ENCODE measurements around the gene EHMT1. TPM values are rescaled to one million over a fixed set of nuclear protein-coding genes. Genes with fewer than 3 reads are reported as not detected.

EHMT1 gene
- total and polyA plus RNA-seq, 2 of the 8 experiments (the other 6 are each of a cell fraction or from before 2014, with no cell fraction given): 95.7 to 163 TPM

- Histone ChIP-seq H3K9me3 (ENCODE audit: insufficient read depth in 2 of 2, low read depth in 1 of 2, low read length in 1 of 2) (peaks cover 0 to 15% of the 10 kb centered on the region in 2 experiments; a peak in 1 of 4 replicates), H3K36me3 (ENCODE audit: control insufficient read depth in 2 of 4, insufficient read depth in 4 of 4, low read length in 3 of 4) (peaks cover 2 to 36% (median 17%) of the 10 kb centered on the region in 4 experiments; a peak in 6 of 8 replicates), H2BK20ac (ENCODE audit: low read length) (no peak overlapping the region), H3K79me2 (ENCODE audit: control insufficient read depth in 1 of 2, insufficient read depth in 2 of 2, low read length in 2 of 2) (peaks cover 5 to 52% of the 10 kb centered on the region in 2 experiments; a peak in 3 of 4 replicates), H2BK15ac (ENCODE audit: low read length) (no peak overlapping the region), H3K14ac (ENCODE audit: insufficient read length) (no peak overlapping the region), H4K91ac (replicated peaks; ENCODE audit: insufficient read length, low read length) (no peak overlapping the region), H3K23me2 (ENCODE audit: low read depth, low read length) (peaks cover 4% of the 10 kb centered on the region; the same call in 1 of the 2 replicates), H3K9ac (replicated peaks in 1 of 4; ENCODE audit: extremely low read depth in 1 of 4, low read depth in 3 of 4, low read length in 3 of 4) (no peak overlapping the region), H2AFZ (ENCODE audit: low read length) (no peak overlapping the region), H3K23ac (ENCODE audit: insufficient read length) (no peak overlapping the region), H4K5ac (ENCODE audit: insufficient read length, low read depth, low read length) (no peak overlapping the region), H2BK120ac (replicated peaks; ENCODE audit: low read depth, low read length) (no peak overlapping the region), H2BK5ac (ENCODE audit: low read depth, low read length) (no peak overlapping the region), H2BK12ac (ENCODE audit: low read depth, low read length) (no peak overlapping the region), H3K79me1 (ENCODE audit: low read depth, low read length) (peaks cover 8% of the 10 kb centered on the region; the same call in 1 of the 2 replicates), H3K27ac (ENCODE audit: low read depth, low read length) (no peak overlapping the region; the same call in 1 of the 2 replicates), H2AK5ac (ENCODE audit: low read depth, low read length) (no peak overlapping the region), H3K18ac (ENCODE audit: extremely low read depth, low read length) (no peak overlapping the region), H3K4me3 (ENCODE audit: extremely low read depth in 1 of 4, insufficient read depth in 2 of 4, low read depth in 3 of 4, low read length in 4 of 4) (no peak overlapping the region), H3K27me3 (replicated peaks in 1 of 4; ENCODE audit: control insufficient read depth in 3 of 4, extremely low read depth in 1 of 4, insufficient read depth in 3 of 4, low read length in 3 of 4) (no peaks in the 10 kb centered on the region), H3K4ac (replicated peaks; ENCODE audit: insufficient read length, low read depth, low read length) (no peak overlapping the region), H4K8ac (ENCODE audit: extremely low read depth, insufficient read depth, low read length) (no peak overlapping the region), H3K4me2 (ENCODE audit: insufficient read depth in 1 of 2, low read depth in 2 of 2, low read length in 2 of 2) (no peak overlapping the region), H3K56ac (replicated peaks; ENCODE audit: insufficient read length, low read depth, low read length) (no peak overlapping the region), H3K4me1 (replicated peaks in 1 of 4; ENCODE audit: control insufficient read depth in 3 of 4, insufficient read depth in 4 of 4, low read length in 3 of 4) (peaks cover 2 to 9% (median 5%) of the 10 kb centered on the region in 4 experiments; a peak in 5 of 7 replicates), H4K20me1 (replicated peaks in 1 of 2; ENCODE audit: control insufficient read depth in 1 of 2, insufficient read depth in 2 of 2, low read length in 2 of 2) (peaks cover 0 to 8% of the 10 kb centered on the region in 2 experiments)
- 92% methylated on average over 9 of the region's 9 CpGs; no CpG with 5 or more reads in 1 of the 2 experiments for WGBS, 2 experiments (ENCODE audit: extremely low coverage in 1 of 2, insufficient coverage in 1 of 2, insufficient read length in 1 of 2, insufficient replicate concordance in 2 of 2, low coverage in 1 of 2, low lambda C conversion rate in 2 of 2, missing lambda C conversion rate in 1 of 2)
- ChIA-PET CTCF (ENCODE audit: partially characterized antibody) (interaction anchor here (0.8 kb wide), 1 partner anchor 46 kb away, joined by 3 read pairs; no protein-coding TSS in a partner anchor), POLR2A (ENCODE audit: partially characterized antibody) (no interaction called here)
- no peak for FAIRE-seq
- no peak for TF ChIP-seq HDAC6 (IDR thresholded peaks at IDR 0.05; ENCODE audit: low read depth, low read length)
- TF ChIP-seq SP1 (IDR thresholded peaks at IDR 0.05; ENCODE audit: low read depth, low read length): no peak
- no peak for TF ChIP-seq JUN (IDR thresholded peaks at IDR 0.05; ENCODE audit: low read depth, low read length)
- no peak for TF ChIP-seq EP300 (IDR thresholded peaks at IDR 0.05; ENCODE audit: borderline replicate concordance in 1 of 2, low read depth in 2 of 2, low read length in 2 of 2)
- no peak for TF ChIP-seq SP4 (IDR thresholded peaks at IDR 0.05; ENCODE audit: low read length)
- TF ChIP-seq BCL11A (IDR thresholded peaks at IDR 0.05; ENCODE audit: low read depth in 2 of 2, low read length in 2 of 2): no peak
- TF ChIP-seq KDM4A (IDR thresholded peaks at IDR 0.05; ENCODE audit: low read depth, low read length, severe bottlenecking): no peak
- TF ChIP-seq RFX5 (IDR thresholded peaks at IDR 0.05; ENCODE audit: borderline replicate concordance, low read depth, low read length): no peak
- DNase-seq (ENCODE audit: low read depth in 1 of 2, low spot score in 2 of 2): no peak
These were observed 100.4 kb downstream of the EHMT1 start for GRCh38 chr9:137719194-137719593.

All from H1 (cell line).